IMR-90 (cell line): ENCODE data around the gene SEC61B. TPM values are rescaled to one million over a fixed set of nuclear protein-coding genes. Genes with fewer than 3 reads are reported as not detected.

Experiments used
- microRNA-seq, 2 experiments: library from miRNA; stranded (forward) in 1 of 2; unstranded in 1 of 2; fragments of 10-50 nt in 1 of 2; fragments of <30 nt in 1 of 2; gene quantifications in 1 of 2; microRNA quantifications in 1 of 2; one replicate each; pipeline versions ENCODE3 to v1.1.0; 2013 to 2020; ENCODE audit not compliant: insufficient read depth in 1 of 2, insufficient read length in 1 of 2, unreplicated experiment in 1 of 2
- polyA plus RNA-seq, 3 experiments: library from polyadenylated mRNA; depleted of rRNA; stranded (reverse); fragments of >200 nt; gene quantifications; 2 replicates each; pipeline ENCODE4 v1.2.3, GENCODE V29; 2012; ENCODE audit warnings: low replicate concordance in 1 of 3
- small RNA-seq, 5 experiments: library from RNA; depleted of rRNA; stranded (forward); fragments of <200 nt; gene quantifications; one replicate each; pipeline ENCODE3, GENCODE V24; 2012
- total RNA-seq: library from RNA; depleted of rRNA; stranded (reverse); fragments of >200 nt; gene quantifications from 2 replicates; pipeline ENCODE4 v1.2.3, GENCODE V29; 2012; rRNA removed

Gene SEC61B
- total and polyA plus RNA-seq, 2 of the 4 experiments (the other 2 are of a cell fraction) = 180 to 281 TPM

Small RNA genes lying within 50 kb of the gene (microRNA-seq; reads per million reads assigned to microRNA genes)
- gene RN7SL794P (ENCODE audit: insufficient read depth, insufficient read length) = not detected

Small RNA genes lying within 50 kb of the gene (small RNA-seq; reads per million reads assigned to genes)
- gene RN7SL794P = 0 reads per million in 5 experiments

Other genes with a start within 250 kb of the SEC61B start
- 57.8 and 75.3 TPM in 2 replicates for gene TGFBR1, start 117.2 kb upstream of the SEC61B start, total RNA-seq
- 10.2 and 15.1 TPM in 2 replicates for gene TGFBR1, start 117.2 kb upstream of the SEC61B start, polyA plus RNA-seq (2012; rRNA removed)
- gene ALG2, start 340 bp upstream of the SEC61B start, total RNA-seq = 33.9 and 38.4 TPM in 2 replicates
- gene ALG2, start 340 bp upstream of the SEC61B start, polyA plus RNA-seq (2012; rRNA removed) = 35.1 and 36.4 TPM in 2 replicates